Subcutaneous adipose tissue (tissue), 4 donors: ENCODE measurements around the gene PRKAG2. TPM values are rescaled to one million over a fixed set of nuclear protein-coding genes. Genes with fewer than 3 reads are reported as not detected.

Experiments used
- total RNA-seq, 4 donors: library from RNA; depleted of rRNA; stranded (reverse); fragments of >200 nt; gene quantifications; one replicate each; pipeline ENCODE4 v1.1.0, GENCODE V29; 2016
- TF ChIP-seq, protein P1 (sequence below): fragments of 450-650 bp; IDR thresholded peaks from one replicate; pipeline ENCODE4 v1.5.1; 2016; ENCODE audit warnings: low read depth, mild to moderate bottlenecking, control low read depth, antibody characterized with exemption, moderate library complexity

PRKAG2 gene
- total RNA-seq, 4 donors from 2014 or later = 47.1 to 77.6 (median 67.6) TPM

DNA sequence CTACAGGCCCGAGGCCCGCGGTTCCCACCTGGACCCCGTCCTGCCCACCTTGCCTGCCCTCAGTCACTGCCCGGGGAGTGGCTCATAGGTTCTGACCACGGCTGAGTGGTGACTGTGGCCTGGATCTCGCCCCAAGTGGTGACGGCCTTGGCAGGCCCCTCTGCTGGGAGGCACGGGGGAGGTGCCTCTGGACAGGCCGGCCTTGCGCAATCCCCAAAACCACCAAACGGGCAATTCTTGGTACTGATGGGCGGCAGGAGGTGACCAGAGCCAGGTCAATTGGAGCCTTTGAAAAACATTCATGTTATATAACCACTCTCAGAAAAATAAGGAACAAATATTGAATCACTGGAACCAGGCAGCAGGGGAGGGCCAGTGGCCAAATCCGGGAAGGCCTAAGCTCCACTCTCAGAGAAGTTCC is 83.4 kb downstream of the PRKAG2 start:
- TF ChIP-seq, protein P1, sequence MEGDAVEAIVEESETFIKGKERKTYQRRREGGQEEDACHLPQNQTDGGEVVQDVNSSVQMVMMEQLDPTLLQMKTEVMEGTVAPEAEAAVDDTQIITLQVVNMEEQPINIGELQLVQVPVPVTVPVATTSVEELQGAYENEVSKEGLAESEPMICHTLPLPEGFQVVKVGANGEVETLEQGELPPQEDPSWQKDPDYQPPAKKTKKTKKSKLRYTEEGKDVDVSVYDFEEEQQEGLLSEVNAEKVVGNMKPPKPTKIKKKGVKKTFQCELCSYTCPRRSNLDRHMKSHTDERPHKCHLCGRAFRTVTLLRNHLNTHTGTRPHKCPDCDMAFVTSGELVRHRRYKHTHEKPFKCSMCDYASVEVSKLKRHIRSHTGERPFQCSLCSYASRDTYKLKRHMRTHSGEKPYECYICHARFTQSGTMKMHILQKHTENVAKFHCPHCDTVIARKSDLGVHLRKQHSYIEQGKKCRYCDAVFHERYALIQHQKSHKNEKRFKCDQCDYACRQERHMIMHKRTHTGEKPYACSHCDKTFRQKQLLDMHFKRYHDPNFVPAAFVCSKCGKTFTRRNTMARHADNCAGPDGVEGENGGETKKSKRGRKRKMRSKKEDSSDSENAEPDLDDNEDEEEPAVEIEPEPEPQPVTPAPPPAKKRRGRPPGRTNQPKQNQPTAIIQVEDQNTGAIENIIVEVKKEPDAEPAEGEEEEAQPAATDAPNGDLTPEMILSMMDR = no peak

DNA sequence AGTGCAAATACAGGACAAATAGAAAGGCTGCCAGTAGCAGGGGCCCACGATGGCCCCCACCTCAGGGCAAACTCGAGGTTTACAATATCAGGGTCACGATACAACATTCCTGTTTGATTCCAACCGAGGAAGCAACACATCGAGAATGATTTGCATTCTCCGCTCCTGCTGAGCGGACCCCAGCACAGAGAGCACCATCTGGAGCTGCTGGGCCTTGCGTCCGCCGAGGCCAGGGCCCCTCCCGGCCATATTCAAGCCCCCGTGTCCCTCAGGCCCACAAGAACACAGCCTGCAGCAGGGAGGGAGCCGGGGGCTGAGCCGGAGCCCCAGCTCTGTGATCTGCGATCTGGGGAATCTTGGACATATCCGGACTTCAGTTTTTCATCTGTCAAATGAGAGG is 84.3 kb downstream of the PRKAG2 start:
- TF ChIP-seq, protein P1 = no peak

DNA sequence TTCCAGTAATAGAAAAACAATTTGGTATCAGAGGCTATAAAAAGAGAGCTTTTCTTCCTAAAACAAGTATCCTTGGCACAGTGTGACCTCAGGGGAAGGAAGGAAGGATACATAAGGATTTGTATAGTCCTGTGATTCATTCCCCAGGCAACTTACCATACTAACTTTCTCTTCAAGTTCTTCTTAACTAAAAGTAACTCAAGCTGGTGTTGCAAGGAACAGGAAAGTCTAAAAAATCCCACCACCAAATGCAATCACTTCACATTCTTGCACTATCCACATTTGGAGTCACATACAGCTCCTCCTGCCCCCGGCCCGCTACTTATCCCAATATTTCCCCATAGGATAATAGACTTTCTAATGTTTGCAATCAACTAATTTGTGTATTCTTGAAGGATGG is 84.8 kb downstream of the PRKAG2 start:
- TF ChIP-seq, protein P1 = no peak

DNA sequence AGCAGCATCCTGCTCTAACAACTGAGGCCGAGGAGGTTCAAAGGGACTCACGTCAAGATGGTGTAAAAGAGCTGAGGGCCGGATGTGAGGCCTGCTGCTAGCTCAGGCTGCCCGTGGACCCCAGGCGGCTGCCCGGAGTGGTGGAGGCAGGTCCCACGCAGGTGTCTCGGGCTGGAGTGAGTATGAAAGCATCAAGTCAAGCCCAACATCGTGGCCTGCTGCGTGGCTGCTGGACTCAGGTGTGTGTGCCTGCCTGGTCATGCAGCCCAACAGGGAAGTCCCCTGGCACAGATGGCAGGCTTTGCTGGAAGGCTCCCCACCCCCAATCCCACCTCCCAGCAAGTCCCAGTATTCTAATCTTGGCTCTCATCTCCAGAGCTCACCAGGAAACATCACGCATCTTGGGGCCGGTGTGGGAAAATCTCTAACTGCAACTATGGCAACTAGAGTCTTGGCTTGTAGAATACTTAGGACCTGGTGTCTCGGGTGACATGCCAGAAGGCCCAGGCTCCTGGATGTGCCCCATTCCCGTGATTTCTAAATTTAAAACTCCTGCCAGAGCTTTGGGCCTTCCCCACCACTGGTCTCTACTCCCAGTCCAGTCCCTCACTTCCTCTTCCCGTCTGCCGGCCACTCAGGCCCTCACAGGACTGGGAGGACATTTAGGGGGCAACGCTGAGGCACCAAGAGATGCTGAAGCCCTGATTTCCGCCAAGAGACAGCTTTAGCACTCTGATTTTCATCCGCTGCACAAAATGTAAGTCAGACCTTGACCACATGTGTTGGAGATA is 85.9 kb downstream of the PRKAG2 start:
- TF ChIP-seq, protein P1 = no peak

DNA sequence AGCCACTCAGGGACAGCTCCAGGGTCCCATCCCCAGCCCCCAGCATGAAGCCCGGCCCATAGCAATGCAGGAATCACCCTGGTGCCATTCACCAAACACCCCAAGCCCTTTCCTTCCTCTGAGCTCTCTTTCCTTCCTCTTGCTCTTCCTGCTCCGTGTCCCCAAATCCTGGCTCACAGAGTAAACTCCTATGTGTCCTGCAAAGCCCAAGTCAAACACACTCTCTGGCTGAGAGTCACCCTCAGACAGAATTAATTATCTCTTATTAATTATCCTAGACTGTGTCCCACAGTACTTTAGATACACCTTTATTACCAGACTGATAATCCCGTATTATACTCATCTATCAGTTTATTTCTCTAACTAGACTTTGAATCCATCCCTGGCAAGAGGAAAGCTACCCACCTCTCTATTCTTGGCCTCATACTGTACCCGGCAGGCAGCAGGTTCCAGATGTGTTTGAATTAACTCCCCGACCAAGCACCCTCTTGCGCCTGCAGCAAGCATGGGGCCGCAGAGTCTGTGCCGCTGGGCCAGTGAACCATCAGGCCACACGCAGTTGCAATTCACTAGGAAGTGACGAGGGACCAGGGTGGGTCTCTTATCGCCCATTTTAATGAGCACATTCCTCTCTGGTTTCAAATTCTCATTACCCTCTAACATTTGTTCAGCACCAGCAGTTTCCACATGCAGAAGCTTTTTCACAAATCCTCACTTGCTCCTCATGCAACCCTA is 86.7 kb downstream of the PRKAG2 start:
- TF ChIP-seq, protein P1 = no peak

DNA sequence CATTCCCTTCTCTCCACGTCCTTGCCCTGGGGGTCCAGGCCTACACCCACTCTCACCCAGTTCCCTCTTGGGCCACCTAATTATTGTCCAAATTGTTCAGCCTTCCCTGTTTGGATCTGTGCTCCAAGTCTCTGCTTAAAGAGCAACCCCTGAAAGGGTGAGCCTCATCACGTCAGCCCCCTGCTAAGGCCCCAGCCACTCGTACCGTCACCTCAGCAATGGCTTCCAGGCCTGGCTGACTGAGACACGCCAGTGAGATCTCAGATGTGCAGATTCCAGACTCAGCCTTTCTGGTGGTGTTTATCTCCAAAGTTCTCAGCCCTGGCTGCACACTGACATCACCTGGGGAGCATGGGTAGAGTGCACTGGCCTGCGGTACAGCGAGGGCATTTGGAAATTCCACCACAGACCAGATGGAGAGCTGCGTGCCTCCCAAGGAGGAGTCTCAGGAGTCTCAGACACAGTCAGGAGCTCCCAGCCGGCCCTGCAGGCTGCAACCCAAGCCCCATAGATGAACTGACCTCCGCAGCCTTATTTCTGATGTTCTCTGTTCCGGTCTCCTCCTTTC is 87.5 kb downstream of the PRKAG2 start:
- TF ChIP-seq, protein P1 = no peak

DNA sequence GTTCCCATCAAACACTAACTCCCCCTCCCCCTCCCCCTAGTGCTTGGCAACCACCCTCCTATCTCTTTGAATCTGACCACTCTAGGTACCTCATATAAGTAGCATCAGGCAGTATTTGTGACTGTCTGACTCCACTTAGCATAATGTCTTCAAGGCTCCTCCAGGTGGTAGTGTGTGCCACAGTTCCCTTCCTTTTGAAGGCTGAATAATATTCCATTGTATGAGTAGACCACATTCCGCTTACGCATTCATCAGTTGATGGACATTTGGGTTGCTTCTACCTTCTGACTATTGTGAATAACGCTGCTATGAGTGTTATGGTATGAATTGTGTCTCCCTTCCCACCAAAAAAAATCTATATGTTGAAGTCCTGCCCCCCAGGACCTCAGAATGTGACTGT is 89.6 kb downstream of the PRKAG2 start:
- TF ChIP-seq, protein P1 = no peak
